Keratinocyte (primary cell): Measurements from ENCODE around the gene DBNDD1. TPM values are rescaled to one million over a fixed set of nuclear protein-coding genes. Genes with fewer than 3 reads are reported as not detected.
"Not testable (repeated sequence)": the region's sequence is repeated elsewhere in the genome, so short reads cannot be mapped to it uniquely, and the experiment has no call there.

Experiments used
- DNase-seq: peaks from one replicate; pipeline ENCODE4 v3.0.0-alpha.2; 2011; ENCODE audit warnings: low read depth, missing footprints, low spot score
- FAIRE-seq: peaks from 2 replicates; lab custom pipeline; 2011; peaks lifted over from hg19 to GRCh38; lab: Jason Lieb, UNC
- H2AFZ ChIP-seq: 2 replicates; pipeline ENCODE4 v1.6.0; 2012; ENCODE audit warnings: low read length, control low read depth, inconsistent platforms; ENCODE audit not compliant: control insufficient read depth
- H3K27ac ChIP-seq: 2 replicates; pipeline ENCODE4 v1.5.1; 2011; ENCODE audit warnings: low read length; ENCODE audit not compliant: control insufficient read depth, insufficient read depth
- H3K27me3 ChIP-seq: 3 replicates; pipeline ENCODE4 v1.6.0; 2011; ENCODE audit warnings: low read length; ENCODE audit not compliant: control insufficient read depth, insufficient read depth; ENCODE audit errors: extremely low read depth
- H3K36me3 ChIP-seq, 2 experiments: 2 replicates in 1 of 2; 3 replicates in 1 of 2; pipeline ENCODE4 v1.5.1; 2011; ENCODE audit warnings: low read length in 2 of 2, mild to moderate bottlenecking in 1 of 2; ENCODE audit not compliant: control insufficient read depth in 2 of 2, insufficient read depth in 2 of 2; ENCODE audit errors: extremely low read depth in 1 of 2
- H3K4me1 ChIP-seq: 3 replicates; pipeline ENCODE4 v1.5.1; 2011; ENCODE audit warnings: low read length; ENCODE audit not compliant: control insufficient read depth, insufficient read depth; ENCODE audit errors: extremely low read depth
- H3K4me2 ChIP-seq: 3 replicates; pipeline ENCODE4 v1.6.0; 2011; ENCODE audit warnings: low read depth, low read length; ENCODE audit not compliant: control insufficient read depth, insufficient read depth; ENCODE audit errors: extremely low read depth
- H3K4me3 ChIP-seq, 3 experiments: fragments of 200-600 bp in 1 of 3; sonication (generic) in 1 of 3; 2 replicates in 2 of 3; 3 replicates in 1 of 3; pipeline ENCODE4 v1.5.1; 2011 to 2016; ENCODE audit warnings: low read length in 3 of 3, mild to moderate bottlenecking in 3 of 3, control low read depth in 2 of 3, inconsistent platforms in 1 of 3, low read depth in 1 of 3, mixed read lengths in 1 of 3, mixed run types in 1 of 3, moderate library complexity in 1 of 3; ENCODE audit not compliant: control insufficient read depth in 2 of 3, insufficient read depth in 2 of 3; ENCODE audit errors: extremely low read depth in 1 of 3
- H3K79me2 ChIP-seq: 2 replicates; pipeline ENCODE4 v1.6.0; 2012; ENCODE audit warnings: low read length; ENCODE audit not compliant: control insufficient read depth, insufficient read depth
- H3K9ac ChIP-seq: 3 replicates; pipeline ENCODE4 v1.6.0; 2011; ENCODE audit warnings: low read length; ENCODE audit not compliant: control insufficient read depth, insufficient read depth; ENCODE audit errors: extremely low read depth
- H3K9me1 ChIP-seq: 3 replicates; pipeline ENCODE4 v1.6.0; 2011; ENCODE audit warnings: low read length; ENCODE audit not compliant: control insufficient read depth, insufficient read depth; ENCODE audit errors: extremely low read depth
- H3K9me3 ChIP-seq: 2 replicates; pipeline ENCODE4 v1.5.1; 2012; ENCODE audit warnings: low read depth, low read length; ENCODE audit not compliant: control insufficient read depth
- H4K20me1 ChIP-seq: 3 replicates; pipeline ENCODE4 v1.6.0; 2011; ENCODE audit warnings: low read length; ENCODE audit not compliant: control insufficient read depth, insufficient read depth; ENCODE audit errors: extremely low read depth
- EZH2 ChIP-seq: IDR thresholded peaks from one replicate; pipeline ENCODE4 v1.6.1; 2012; ENCODE audit warnings: inconsistent platforms, mild to moderate bottlenecking, low read length, moderate library complexity
- dilution Hi-C: fragments of 300-500 bp; cut with MboI; formaldehyde crosslinking; loops from one replicate; pipeline ENCODE4 v1.7.0; 2020; ENCODE audit warnings: low sequenced_read_pairs; ENCODE audit not compliant: extremely low pct_ligation_motif_present
- polyA plus RNA-seq, 5 experiments: library from polyadenylated mRNA; depleted of rRNA in 3 of 5; stranded (reverse) in 3 of 5; stranded (forward) in 1 of 5; unstranded in 1 of 5; fragments of >200 nt; gene quantifications; 1 replicate in 1 of 5; 2 replicates in 3 of 5; 3 replicates in 1 of 5; pipeline versions ENCODE4 v1.2.1 to v1.2.3, GENCODE V29; 2011 to 2012; ENCODE audit warnings: missing spikeins in 2 of 5, low read depth in 1 of 5, low replicate concordance in 1 of 5
- TF ChIP-seq, protein P1 (sequence below), 3 experiments: IDR thresholded peaks in 1 of 3; conservative IDR thresholded peaks in 1 of 3; optimal IDR thresholded peaks in 1 of 3; 2 replicates in 2 of 3; 3 replicates in 1 of 3; pipeline versions ENCODE3 to v1.5.1; 2011; ENCODE audit warnings: low read length in 3 of 3, mild to moderate bottlenecking in 3 of 3, moderate library complexity in 2 of 3, control low read depth in 1 of 3, inconsistent platforms in 1 of 3; ENCODE audit not compliant: insufficient read depth in 2 of 3; ENCODE audit errors: extremely low read depth in 1 of 3

Gene DBNDD1
- polyA plus RNA-seq, 1 donor (not counting 4 experiments of a cell fraction or from before 2014, with no cell fraction given), result 1.7 TPM

- H3K4me1 ChIP-seq, result peaks cover 12% of the 10 kb centered on the region
- no peaks in the 10 kb centered on the region for H3K9me1 ChIP-seq
- H3K9me3 ChIP-seq, result peaks cover 17% of the 10 kb centered on the region
- no peaks in the 10 kb centered on the region for H3K79me2 ChIP-seq
- H3K27me3 ChIP-seq, result no peaks in the 10 kb centered on the region
- no peak for TF ChIP-seq EZH2
- TF ChIP-seq, protein P1, sequence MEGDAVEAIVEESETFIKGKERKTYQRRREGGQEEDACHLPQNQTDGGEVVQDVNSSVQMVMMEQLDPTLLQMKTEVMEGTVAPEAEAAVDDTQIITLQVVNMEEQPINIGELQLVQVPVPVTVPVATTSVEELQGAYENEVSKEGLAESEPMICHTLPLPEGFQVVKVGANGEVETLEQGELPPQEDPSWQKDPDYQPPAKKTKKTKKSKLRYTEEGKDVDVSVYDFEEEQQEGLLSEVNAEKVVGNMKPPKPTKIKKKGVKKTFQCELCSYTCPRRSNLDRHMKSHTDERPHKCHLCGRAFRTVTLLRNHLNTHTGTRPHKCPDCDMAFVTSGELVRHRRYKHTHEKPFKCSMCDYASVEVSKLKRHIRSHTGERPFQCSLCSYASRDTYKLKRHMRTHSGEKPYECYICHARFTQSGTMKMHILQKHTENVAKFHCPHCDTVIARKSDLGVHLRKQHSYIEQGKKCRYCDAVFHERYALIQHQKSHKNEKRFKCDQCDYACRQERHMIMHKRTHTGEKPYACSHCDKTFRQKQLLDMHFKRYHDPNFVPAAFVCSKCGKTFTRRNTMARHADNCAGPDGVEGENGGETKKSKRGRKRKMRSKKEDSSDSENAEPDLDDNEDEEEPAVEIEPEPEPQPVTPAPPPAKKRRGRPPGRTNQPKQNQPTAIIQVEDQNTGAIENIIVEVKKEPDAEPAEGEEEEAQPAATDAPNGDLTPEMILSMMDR (optimal IDR thresholded peaks at IDR 0.05 in 1 of 3, IDR thresholded peaks at IDR 0.05 in 1 of 3, conservative IDR thresholded peaks at IDR 0.05 in 1 of 3; ENCODE audit: extremely low read depth in 1 of 3, insufficient read depth in 2 of 3, low read length in 3 of 3), result no peak
- no peak overlapping the region for H3K4me3 ChIP-seq
- H4K20me1 ChIP-seq, result no peaks in the 10 kb centered on the region
- no peak overlapping the region for H3K27ac ChIP-seq
- DNase-seq, result no peak
- no peak overlapping the region for H3K9ac ChIP-seq
- H3K4me2 ChIP-seq, result peak overlapping the region; percentile 45
- peak; percentile 29 for FAIRE-seq
- no peaks in the 10 kb centered on the region for H3K36me3 ChIP-seq
- H2AFZ ChIP-seq, result peak overlapping the region; percentile 73
- dilution Hi-C loops, result no loop called here
These were observed 38.5 kb upstream of the DBNDD1 start for GRCh38 chr16:90057738-90058173.

- H2AFZ ChIP-seq, H4K20me1 ChIP-seq, DNase-seq, H3K27ac ChIP-seq, H3K9me1 ChIP-seq, H3K79me2 ChIP-seq, H3K27me3 ChIP-seq, H3K9ac ChIP-seq, H3K4me3 ChIP-seq, dilution Hi-C loops, H3K4me2 ChIP-seq, H3K36me3 ChIP-seq, FAIRE-seq: not testable (repeated sequence)
- peaks cover 17% of the 10 kb centered on the region for H3K9me3 ChIP-seq
- H3K4me1 ChIP-seq, result peaks cover 12% of the 10 kb centered on the region
These were observed 37.3 kb upstream of the DBNDD1 start for GRCh38 chr16:90056521-90056920.

- H2AFZ ChIP-seq, result no peak overlapping the region
- TF ChIP-seq EZH2, result no peak
- TF ChIP-seq, protein P1 (optimal IDR thresholded peaks at IDR 0.05 in 1 of 3, IDR thresholded peaks at IDR 0.05 in 1 of 3, conservative IDR thresholded peaks at IDR 0.05 in 1 of 3; ENCODE audit: extremely low read depth in 1 of 3, insufficient read depth in 2 of 3, low read length in 3 of 3), result no peak
- H4K20me1 ChIP-seq, result no peaks in the 10 kb centered on the region
- FAIRE-seq (no peak), DNase-seq (no peak)
- no peak overlapping the region for H3K27ac ChIP-seq
- no peaks in the 10 kb centered on the region for H3K36me3 ChIP-seq
- H3K9me1 ChIP-seq, result no peaks in the 10 kb centered on the region
- H3K4me1 ChIP-seq, result peaks cover 12% of the 10 kb centered on the region
- no peaks in the 10 kb centered on the region for H3K27me3 ChIP-seq
- H3K4me3 ChIP-seq, result no peak overlapping the region
- H3K9me3 ChIP-seq, result peaks cover 17% of the 10 kb centered on the region
- H3K4me2 ChIP-seq, result no peak overlapping the region
- dilution Hi-C loops, result no loop called here
- no peaks in the 10 kb centered on the region for H3K79me2 ChIP-seq
- H3K9ac ChIP-seq, result no peak overlapping the region
These were observed 36.1 kb upstream of the DBNDD1 start for GRCh38 chr16:90055371-90055770.
